Dendritic cell treated with granulocyte-macrophage colony-stimulating factor and Interleukin-4, amounts not matched to agents 40 ng/mL and 50 ng/mL, for 4 days (primary cell): Measurements from ENCODE around the gene INPP5J.
A peak's percentile ranks its signal among the peaks of the same experiment; 100 is the strongest.
"Not testable (repeated sequence)": the region's sequence is repeated elsewhere in the genome, so short reads cannot be mapped to it uniquely, and the experiment has no call there.

Experiments used
- H3K27ac Mint-ChIP-seq: one replicate; pipeline ENCODE4 v1.8.0; 2022; ENCODE audit warnings: mild to moderate bottlenecking, mixed read lengths
- H3K27me3 Mint-ChIP-seq: one replicate; pipeline ENCODE4 v1.8.0; 2022; ENCODE audit warnings: mild to moderate bottlenecking, mixed read lengths
- H3K36me3 Mint-ChIP-seq: one replicate; pipeline ENCODE4 v1.8.0; 2022; ENCODE audit warnings: low read depth, mixed read lengths
- H3K4me1 Mint-ChIP-seq: one replicate; pipeline ENCODE4 v1.8.0; 2022; ENCODE audit warnings: low read depth, mixed read lengths
- H3K4me3 Mint-ChIP-seq: one replicate; pipeline ENCODE4 v1.8.0; 2022; ENCODE audit warnings: mild to moderate bottlenecking, moderate library complexity, mixed read lengths
- H3K9me3 Mint-ChIP-seq: one replicate; pipeline ENCODE4 v1.8.0; 2022; ENCODE audit warnings: mixed read lengths
- intact Hi-C: fragments of 100-400 bp; cut with micrococcal nuclease; formaldehyde crosslinking; loops from one replicate; pipeline ENCODE4 v1.15.0; 2022

INPP5J gene

GRCh38 chr22:31102441-31103081 is 20.2 kb upstream of the INPP5J start:
- H3K4me1 Mint-ChIP-seq: peaks cover 8% of the 10 kb centered on the region
- H3K27ac Mint-ChIP-seq: no peak overlapping the region
- H3K27me3 Mint-ChIP-seq: peaks cover 13% of the 10 kb centered on the region
- H3K4me3 Mint-ChIP-seq: no peak overlapping the region
- intact Hi-C loops: no loop called here
- H3K9me3 Mint-ChIP-seq: no peaks in the 10 kb centered on the region
- H3K36me3 Mint-ChIP-seq: peaks cover 17% of the 10 kb centered on the region

DNA sequence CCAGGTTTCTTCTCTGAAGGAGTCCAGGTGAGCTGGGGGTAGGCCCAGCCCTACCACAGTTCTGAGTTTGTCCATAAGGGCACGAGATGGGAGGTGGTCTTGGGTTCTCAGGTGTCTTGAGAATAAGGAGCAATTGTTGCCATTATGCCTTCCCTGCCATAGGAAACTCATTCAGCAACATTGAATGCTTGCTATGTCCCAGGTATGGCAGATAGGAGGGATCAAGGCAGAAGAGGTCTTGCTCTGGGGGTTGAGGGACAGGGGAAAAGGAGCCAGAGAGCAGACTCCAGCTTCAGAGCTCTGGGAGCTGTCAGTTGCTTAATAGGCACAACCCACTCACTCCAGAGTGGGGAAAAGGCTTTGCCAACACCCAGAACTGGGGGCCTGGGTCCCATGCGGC is 19.7 kb upstream of the INPP5J start:
- no peaks in the 10 kb centered on the region for H3K9me3 Mint-ChIP-seq
- intact Hi-C loops: no loop called here
- no peak overlapping the region for H3K4me3 Mint-ChIP-seq
- H3K36me3 Mint-ChIP-seq: peaks cover 17% of the 10 kb centered on the region
- H3K27ac Mint-ChIP-seq: no peak overlapping the region
- H3K4me1 Mint-ChIP-seq: peaks cover 13% of the 10 kb centered on the region
- H3K27me3 Mint-ChIP-seq: peaks cover 18% of the 10 kb centered on the region

GRCh38 chr22:31103899-31104694 is 18.7 kb upstream of the INPP5J start:
- Mint-ChIP-seq H3K27me3 (peaks cover 18% of the 10 kb centered on the region), H3K36me3 (peaks cover 11% of the 10 kb centered on the region), H3K27ac (no peak overlapping the region), H3K4me1 (peaks cover 13% of the 10 kb centered on the region), H3K4me3 (no peak overlapping the region), H3K9me3 (no peaks in the 10 kb centered on the region)
- intact Hi-C loops: no loop called here

DNA sequence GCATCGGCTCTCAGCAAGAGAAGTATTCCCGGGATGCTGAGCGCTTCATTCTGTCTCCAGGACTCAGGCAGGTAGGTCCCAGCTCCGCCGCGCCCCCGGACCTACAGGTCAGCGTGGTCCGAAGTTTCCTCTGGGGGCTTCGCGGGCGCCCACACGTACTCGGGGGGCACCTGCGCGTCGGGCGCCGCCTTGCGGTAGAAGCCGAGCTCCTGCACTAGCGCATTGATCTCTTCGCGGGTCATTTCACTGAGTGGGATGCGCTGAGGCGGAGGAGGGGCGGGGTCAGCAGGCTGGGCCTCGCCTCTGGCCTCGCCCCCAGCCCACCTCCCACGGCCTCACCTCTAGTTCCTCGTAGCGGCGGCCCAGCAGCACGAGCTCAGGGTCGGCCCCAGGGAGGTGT is 17.9 kb upstream of the INPP5J start:
- Mint-ChIP-seq H3K27ac (no peak overlapping the region), H3K27me3 (peaks cover 22% of the 10 kb centered on the region), H3K36me3 (peaks cover 7% of the 10 kb centered on the region), H3K4me3 (no peak overlapping the region), H3K4me1 (peaks cover 13% of the 10 kb centered on the region), H3K9me3 (no peaks in the 10 kb centered on the region)
- intact Hi-C loops: loop anchor here (5.0 kb wide), 1 partner anchor 42 kb away; no protein-coding TSS in a partner anchor

DNA sequence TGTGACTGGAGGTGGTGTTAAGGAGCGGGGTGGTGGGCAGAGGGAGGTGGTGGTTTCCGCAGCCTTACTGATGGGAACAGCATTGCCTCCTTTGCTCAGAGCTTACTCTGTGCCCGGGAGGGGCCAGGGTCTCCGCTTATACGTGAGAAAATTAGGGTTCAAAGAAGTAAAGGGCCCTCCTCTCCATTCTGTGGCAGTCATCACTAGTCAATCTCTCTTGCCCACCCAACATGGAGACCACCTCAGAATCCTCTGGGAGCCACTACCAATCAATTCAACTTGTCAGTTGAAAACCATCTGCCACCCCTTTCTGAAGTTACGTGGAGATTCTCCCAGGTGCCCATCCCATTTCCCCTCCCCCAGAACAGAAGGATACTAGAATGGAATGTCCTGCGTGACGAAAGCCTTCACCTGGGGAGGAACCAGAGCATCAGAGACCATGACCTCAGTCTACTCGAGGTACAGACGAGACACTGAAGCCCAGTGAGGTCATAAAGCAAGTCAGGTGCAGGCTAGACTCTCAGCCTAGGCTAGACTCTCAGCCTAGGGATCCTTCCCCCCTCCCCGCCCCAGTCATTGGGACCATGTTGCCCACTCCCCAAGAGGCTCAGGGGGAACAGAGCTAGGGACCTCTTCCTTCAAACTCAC is 17.4 kb upstream of the INPP5J start:
- Mint-ChIP-seq H3K27ac (no peak overlapping the region), H3K4me1 (peaks cover 13% of the 10 kb centered on the region), H3K36me3 (peaks cover 2% of the 10 kb centered on the region), H3K9me3 (no peaks in the 10 kb centered on the region), H3K4me3 (no peak overlapping the region), H3K27me3 (peaks cover 22% of the 10 kb centered on the region)
- intact Hi-C loops: loop anchor here (5.0 kb wide), 1 partner anchor 42 kb away; no protein-coding TSS in a partner anchor

GRCh38 chr22:31106001-31106571 is 16.7 kb upstream of the INPP5J start:
- Mint-ChIP-seq H3K4me3 (no peak overlapping the region), H3K27ac (peak overlapping the region; percentile 47), H3K36me3 (no peaks in the 10 kb centered on the region), H3K27me3 (peaks cover 22% of the 10 kb centered on the region), H3K9me3 (no peaks in the 10 kb centered on the region), H3K4me1 (peaks cover 13% of the 10 kb centered on the region)
- intact Hi-C loops: loop anchor here (2.0 to 5.0 kb wide), 2 partner anchors 41 to 125 kb away; no protein-coding TSS in a partner anchor

- peak overlapping the region; percentile 47 for H3K27ac Mint-ChIP-seq
- no peaks in the 10 kb centered on the region for H3K9me3 Mint-ChIP-seq
Measured at GRCh38 chr22:31106731-31107177, 16.0 kb upstream of the INPP5J start.

GRCh38 chr22:31107178-31107893 is 15.4 kb upstream of the INPP5J start, which contains the start of gene SELENOM:
TSS of gene SELENOM (minus strand) at chr22:31107568. CDS start at chr22:31107505, 63 bp downstream.
- intact Hi-C loops: loop anchor here (1.0 to 5.0 kb wide), 3 partner anchors 40 to 123 kb away; partner anchors contain the start of gene LIMK2
- H3K9me3 Mint-ChIP-seq: peaks cover under 1% of the 10 kb centered on the region
- H3K4me3 Mint-ChIP-seq: peak within 1 kb of the TSS; percentile 75
- peak within 1 kb of the TSS; percentile 47 for H3K27ac Mint-ChIP-seq
- H3K4me1 Mint-ChIP-seq: peaks cover 13% of the 10 kb centered on the region
- no peaks in the 10 kb centered on the region for H3K36me3 Mint-ChIP-seq
- peaks cover 22% of the 10 kb centered on the region for H3K27me3 Mint-ChIP-seq

More at GRCh38 chr22:31106731-31107177, 16.0 kb upstream of the INPP5J start:
- Mint-ChIP-seq H3K36me3 (no peaks in the 10 kb centered on the region), H3K27me3 (peaks cover 22% of the 10 kb centered on the region), H3K4me3 (peak overlapping the region; percentile 57), H3K4me1 (peaks cover 13% of the 10 kb centered on the region)
- intact Hi-C loops: loop anchor here (1.0 to 5.0 kb wide), 3 partner anchors 41 to 124 kb away; partner anchors contain the start of gene LIMK2

DNA sequence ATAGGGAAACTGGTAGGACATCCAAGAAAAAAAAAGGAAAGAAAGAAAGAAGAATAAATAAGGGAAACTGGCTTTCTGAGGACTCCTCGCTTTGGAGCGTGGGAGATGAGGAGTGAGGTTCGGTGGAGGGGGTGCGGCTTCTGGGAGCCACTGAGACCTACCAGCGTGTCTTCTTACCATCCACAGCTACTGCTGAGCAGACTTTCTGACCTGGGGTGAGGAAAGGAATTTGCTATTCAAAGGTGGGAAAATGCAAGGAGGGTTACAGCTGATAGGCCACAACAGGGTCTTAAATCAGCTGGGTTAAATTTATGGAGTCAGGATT is 14.9 kb upstream of the INPP5J start:
- intact Hi-C loops: loop anchor here (1.0 to 5.0 kb wide), 3 partner anchors 39 to 123 kb away; partner anchors contain the start of gene LIMK2
- Mint-ChIP-seq H3K4me3 (peak overlapping the region; percentile 75), H3K27ac (peak overlapping the region; percentile 47), H3K27me3 (peaks cover 22% of the 10 kb centered on the region), H3K4me1 (peaks cover 13% of the 10 kb centered on the region), H3K36me3 (no peaks in the 10 kb centered on the region), H3K9me3 (peaks cover 6% of the 10 kb centered on the region)

GRCh38 chr22:31112547-31113091 is 10.1 kb upstream of the INPP5J start:
- H3K9me3 Mint-ChIP-seq, H3K4me1 Mint-ChIP-seq, H3K36me3 Mint-ChIP-seq, H3K27ac Mint-ChIP-seq, H3K4me3 Mint-ChIP-seq, intact Hi-C loops: not testable (repeated sequence)
- peaks cover 10% of the 10 kb centered on the region for H3K27me3 Mint-ChIP-seq

- intact Hi-C loops: no loop called here
- Mint-ChIP-seq H3K4me3 (no peak overlapping the region), H3K4me1 (no peaks in the 10 kb centered on the region), H3K9me3 (no peaks in the 10 kb centered on the region), H3K27me3 (peaks cover under 1% of the 10 kb centered on the region), H3K27ac (no peak overlapping the region), H3K36me3 (no peaks in the 10 kb centered on the region)
Measured at GRCh38 chr22:31118046-31118820, 4.5 kb upstream of the INPP5J start.

DNA sequence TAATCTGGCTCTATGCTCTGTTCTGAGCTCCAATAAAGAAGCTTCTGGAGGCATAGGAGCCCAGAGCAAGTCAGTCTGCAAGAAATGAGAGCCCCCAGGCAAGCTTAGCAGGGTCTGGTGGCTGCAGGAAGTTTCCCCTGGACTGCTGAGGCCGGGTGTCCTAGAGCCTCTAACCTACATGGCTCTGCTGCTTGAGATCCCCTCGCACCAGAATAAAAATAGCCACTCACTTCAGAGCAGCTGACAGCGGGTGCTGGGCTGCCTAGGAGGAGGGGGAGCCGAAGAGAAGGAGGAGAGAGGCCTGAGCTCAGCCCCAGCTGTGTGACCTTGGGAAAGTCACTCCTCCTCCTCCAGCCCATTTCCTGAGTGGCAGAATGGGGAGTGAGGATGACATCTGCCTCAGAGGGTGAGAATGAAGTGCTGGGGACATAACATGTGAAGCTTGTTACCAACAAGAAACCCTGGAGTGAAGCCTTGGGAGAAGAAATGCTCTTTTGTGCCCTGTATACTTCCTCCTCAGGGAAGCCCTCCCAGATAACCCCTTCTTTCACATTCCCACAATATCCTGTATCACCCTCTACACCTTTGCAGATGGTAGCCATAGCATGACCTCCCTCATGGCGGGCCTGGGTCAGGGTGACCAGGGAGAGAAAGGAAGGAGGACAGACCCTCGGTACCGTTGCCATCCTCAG is 3.6 kb upstream of the INPP5J start:
- no peaks in the 10 kb centered on the region for H3K4me1 Mint-ChIP-seq
- no peaks in the 10 kb centered on the region for H3K9me3 Mint-ChIP-seq
- intact Hi-C loops: no loop called here
- no peak overlapping the region for H3K27ac Mint-ChIP-seq
- peaks cover 2% of the 10 kb centered on the region for H3K27me3 Mint-ChIP-seq
- no peaks in the 10 kb centered on the region for H3K36me3 Mint-ChIP-seq
- H3K4me3 Mint-ChIP-seq: no peak overlapping the region
